Measurements from ENCODE around the gene DNAH2. TPM values are rescaled to one million over a fixed set of nuclear protein-coding genes. Genes with fewer than 3 reads are reported as not detected.

The DNAH2 gene
- total and polyA plus RNA-seq, 2 of the 13 experiments (the other 11 are each of a cell fraction or from before 2014, with no cell fraction given) = not detected

DNA sequence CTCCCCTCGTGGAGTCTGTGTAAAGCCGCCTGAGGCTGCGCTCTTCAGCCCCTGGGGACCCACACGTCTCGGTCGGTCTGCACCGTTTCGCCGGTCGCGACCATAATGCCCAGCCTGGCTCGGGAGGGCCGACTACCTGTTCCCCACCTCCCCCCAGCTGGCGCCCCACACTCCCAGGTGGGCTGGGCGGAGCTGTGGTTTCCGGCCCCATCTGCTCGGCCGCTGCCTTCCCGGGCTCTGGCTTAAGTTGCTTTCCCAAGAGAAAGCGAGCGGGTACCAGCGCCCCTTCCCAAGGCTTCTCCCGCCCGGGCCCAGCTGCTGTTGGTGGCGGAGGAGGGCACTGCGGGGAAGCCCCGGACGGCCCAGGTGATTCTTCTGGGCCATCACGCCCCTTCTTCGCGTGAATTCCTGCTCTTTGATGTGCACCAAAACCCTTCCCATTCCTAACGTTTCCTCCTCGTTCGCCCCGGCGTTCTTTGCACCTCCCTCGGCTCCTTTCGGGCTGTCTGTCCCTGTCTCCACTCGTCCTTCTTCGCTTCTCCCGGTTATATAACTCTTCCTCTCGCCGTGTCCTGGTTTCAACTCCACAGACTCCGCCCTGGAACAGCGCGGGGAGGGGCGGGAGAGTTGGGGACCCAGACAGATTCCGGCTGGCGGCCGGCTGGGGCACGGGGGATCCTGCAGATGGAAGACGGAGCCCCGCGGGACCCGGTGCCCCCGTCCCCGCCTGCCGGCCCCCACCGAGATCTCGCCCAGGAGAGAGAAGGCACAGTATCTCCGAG is 118.5 kb downstream of the DNAH2 start (continued):
- TF ChIP-seq, protein P1, sequence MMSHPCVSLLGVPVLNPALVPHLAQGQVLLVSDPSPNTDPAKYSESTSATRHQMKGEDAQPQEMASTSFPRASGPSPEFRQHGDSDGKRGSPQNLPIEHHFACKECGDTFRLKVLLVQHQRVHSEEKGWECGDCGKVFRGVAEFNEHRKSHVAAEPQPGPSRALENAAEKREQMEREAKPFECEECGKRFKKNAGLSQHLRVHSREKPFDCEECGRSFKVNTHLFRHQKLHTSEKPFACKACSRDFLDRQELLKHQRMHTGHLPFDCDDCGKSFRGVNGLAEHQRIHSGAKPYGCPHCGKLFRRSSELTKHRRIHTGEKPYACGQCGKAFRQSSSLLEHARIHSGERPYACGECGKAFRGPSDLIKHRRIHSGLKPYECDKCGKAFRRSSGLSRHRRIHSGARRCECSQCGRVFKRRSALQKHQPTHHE (CRISPR knock-in tag; IDR thresholded peaks at IDR 0.05; ENCODE audit: borderline replicate concordance) = no peak; the same call in 1 of the 2 replicates
- TF ChIP-seq MED1 (CRISPR knock-in tag; IDR thresholded peaks at IDR 0.05) = peak; percentile 30; the same call in 1 of the 2 replicates
- TF ChIP-seq ISL2 (CRISPR knock-in tag; IDR thresholded peaks at IDR 0.05) = 0 out of 2 replicates have a peak, but pooled peaks have one; percentile 20
- TF ChIP-seq HNRNPLL (IDR thresholded peaks at IDR 0.05; ENCODE audit: low read depth, low read length, poor library complexity, severe bottlenecking) = no peak
- TF ChIP-seq NFIB (CRISPR knock-in tag; IDR thresholded peaks at IDR 0.05; ENCODE audit: borderline replicate concordance) = no peak
- TF ChIP-seq, protein P2, sequence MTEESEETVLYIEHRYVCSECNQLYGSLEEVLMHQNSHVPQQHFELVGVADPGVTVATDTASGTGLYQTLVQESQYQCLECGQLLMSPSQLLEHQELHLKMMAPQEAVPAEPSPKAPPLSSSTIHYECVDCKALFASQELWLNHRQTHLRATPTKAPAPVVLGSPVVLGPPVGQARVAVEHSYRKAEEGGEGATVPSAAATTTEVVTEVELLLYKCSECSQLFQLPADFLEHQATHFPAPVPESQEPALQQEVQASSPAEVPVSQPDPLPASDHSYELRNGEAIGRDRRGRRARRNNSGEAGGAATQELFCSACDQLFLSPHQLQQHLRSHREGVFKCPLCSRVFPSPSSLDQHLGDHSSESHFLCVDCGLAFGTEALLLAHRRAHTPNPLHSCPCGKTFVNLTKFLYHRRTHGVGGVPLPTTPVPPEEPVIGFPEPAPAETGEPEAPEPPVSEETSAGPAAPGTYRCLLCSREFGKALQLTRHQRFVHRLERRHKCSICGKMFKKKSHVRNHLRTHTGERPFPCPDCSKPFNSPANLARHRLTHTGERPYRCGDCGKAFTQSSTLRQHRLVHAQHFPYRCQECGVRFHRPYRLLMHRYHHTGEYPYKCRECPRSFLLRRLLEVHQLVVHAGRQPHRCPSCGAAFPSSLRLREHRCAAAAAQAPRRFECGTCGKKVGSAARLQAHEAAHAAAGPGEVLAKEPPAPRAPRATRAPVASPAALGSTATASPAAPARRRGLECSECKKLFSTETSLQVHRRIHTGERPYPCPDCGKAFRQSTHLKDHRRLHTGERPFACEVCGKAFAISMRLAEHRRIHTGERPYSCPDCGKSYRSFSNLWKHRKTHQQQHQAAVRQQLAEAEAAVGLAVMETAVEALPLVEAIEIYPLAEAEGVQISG (CRISPR knock-in tag; IDR thresholded peaks at IDR 0.05) = peak; percentile 31; the same call in 1 of the 2 replicates
- 0 out of 2 replicates have a peak, but pooled peaks have one; percentile 5 for TF ChIP-seq SIX1 (CRISPR knock-in tag; IDR thresholded peaks at IDR 0.05; ENCODE audit: borderline replicate concordance)
- no peak for TF ChIP-seq SKI (IDR thresholded peaks at IDR 0.05; ENCODE audit: partially characterized antibody)
- TF ChIP-seq, protein P3, sequence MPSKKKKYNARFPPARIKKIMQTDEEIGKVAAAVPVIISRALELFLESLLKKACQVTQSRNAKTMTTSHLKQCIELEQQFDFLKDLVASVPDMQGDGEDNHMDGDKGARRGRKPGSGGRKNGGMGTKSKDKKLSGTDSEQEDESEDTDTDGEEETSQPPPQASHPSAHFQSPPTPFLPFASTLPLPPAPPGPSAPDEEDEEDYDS (CRISPR knock-in tag; IDR thresholded peaks at IDR 0.05) = peak; percentile 90
- TF ChIP-seq SRSF1 (optimal IDR thresholded peaks at IDR 0.05; ENCODE audit: low read depth, low read length) = no peak
- TF ChIP-seq, protein P4, sequence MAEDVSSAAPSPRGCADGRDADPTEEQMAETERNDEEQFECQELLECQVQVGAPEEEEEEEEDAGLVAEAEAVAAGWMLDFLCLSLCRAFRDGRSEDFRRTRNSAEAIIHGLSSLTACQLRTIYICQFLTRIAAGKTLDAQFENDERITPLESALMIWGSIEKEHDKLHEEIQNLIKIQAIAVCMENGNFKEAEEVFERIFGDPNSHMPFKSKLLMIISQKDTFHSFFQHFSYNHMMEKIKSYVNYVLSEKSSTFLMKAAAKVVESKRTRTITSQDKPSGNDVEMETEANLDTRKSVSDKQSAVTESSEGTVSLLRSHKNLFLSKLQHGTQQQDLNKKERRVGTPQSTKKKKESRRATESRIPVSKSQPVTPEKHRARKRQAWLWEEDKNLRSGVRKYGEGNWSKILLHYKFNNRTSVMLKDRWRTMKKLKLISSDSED (CRISPR knock-in tag; IDR thresholded peaks at IDR 0.05) = no peak
- TF ChIP-seq ZNF160 (CRISPR knock-in tag; IDR thresholded peaks at IDR 0.05) = peak; percentile 25; the same call in 1 of the 2 replicates
- TF ChIP-seq POLR2AphosphoS5 (IDR thresholded peaks at IDR 0.05; ENCODE audit: low read depth, low read length) = peak; percentile 71
- TF ChIP-seq NCOA5 (CRISPR knock-in tag; IDR thresholded peaks at IDR 0.05) = no peak
- TF ChIP-seq NCOA2 (CRISPR knock-in tag; IDR thresholded peaks at IDR 0.05) = no peak
- no peak; the same call in 1 of the 2 replicates for TF ChIP-seq ZNF224 (CRISPR knock-in tag; IDR thresholded peaks at IDR 0.05)
- TF ChIP-seq ZSCAN25 (CRISPR knock-in tag; IDR thresholded peaks at IDR 0.05) = no peak
- 0 out of 4 replicates have a peak, but pooled peaks of 1 of the 2 experiments have one; percentile 14 for TF ChIP-seq NR2F1 (CRISPR knock-in tag; IDR thresholded peaks at IDR 0.05)
- TF ChIP-seq KLF11 (CRISPR knock-in tag; IDR thresholded peaks at IDR 0.05) = no peak; the same call in 1 of the 2 replicates
- TF ChIP-seq, protein P5, sequence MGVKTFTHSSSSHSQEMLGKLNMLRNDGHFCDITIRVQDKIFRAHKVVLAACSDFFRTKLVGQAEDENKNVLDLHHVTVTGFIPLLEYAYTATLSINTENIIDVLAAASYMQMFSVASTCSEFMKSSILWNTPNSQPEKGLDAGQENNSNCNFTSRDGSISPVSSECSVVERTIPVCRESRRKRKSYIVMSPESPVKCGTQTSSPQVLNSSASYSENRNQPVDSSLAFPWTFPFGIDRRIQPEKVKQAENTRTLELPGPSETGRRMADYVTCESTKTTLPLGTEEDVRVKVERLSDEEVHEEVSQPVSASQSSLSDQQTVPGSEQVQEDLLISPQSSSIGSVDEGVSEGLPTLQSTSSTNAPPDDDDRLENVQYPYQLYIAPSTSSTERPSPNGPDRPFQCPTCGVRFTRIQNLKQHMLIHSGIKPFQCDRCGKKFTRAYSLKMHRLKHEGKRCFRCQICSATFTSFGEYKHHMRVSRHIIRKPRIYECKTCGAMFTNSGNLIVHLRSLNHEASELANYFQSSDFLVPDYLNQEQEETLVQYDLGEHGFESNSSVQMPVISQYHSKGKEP (CRISPR knock-in tag; IDR thresholded peaks at IDR 0.05) = 0 out of 2 replicates have a peak, but pooled peaks have one; percentile 23
- TF ChIP-seq TAF15 (IDR thresholded peaks at IDR 0.05; ENCODE audit: low read depth, low read length, poor library complexity, severe bottlenecking) = peak; percentile 67
- TF ChIP-seq HOXA5 (CRISPR knock-in tag; IDR thresholded peaks at IDR 0.05) = 0 out of 2 replicates have a peak, but pooled peaks have one; percentile 20
